OCI-LY1 (cell line): ENCODE results near the gene MAML2.

ENCODE experiments used
- EZH2 ChIP-seq: fragments of 200-600 bp; sonication (generic), shearing (Covaris generic); IDR thresholded peaks from 2 replicates; pipeline ENCODE4 v1.8.0; 2017; ENCODE audit warnings: borderline replicate concordance, mixed run types, mild to moderate bottlenecking, antibody characterized with exemption, low read length, moderate library complexity, mixed read lengths
- TF ChIP-seq, protein P1 (sequence below): fragments of 200-600 bp; sonication (generic), shearing (Covaris generic); IDR thresholded peaks from 2 replicates; pipeline ENCODE4 v1.5.1; 2017; ENCODE audit warnings: mild to moderate bottlenecking, antibody characterized with exemption, low read length, moderate library complexity, mixed read lengths

DNA sequence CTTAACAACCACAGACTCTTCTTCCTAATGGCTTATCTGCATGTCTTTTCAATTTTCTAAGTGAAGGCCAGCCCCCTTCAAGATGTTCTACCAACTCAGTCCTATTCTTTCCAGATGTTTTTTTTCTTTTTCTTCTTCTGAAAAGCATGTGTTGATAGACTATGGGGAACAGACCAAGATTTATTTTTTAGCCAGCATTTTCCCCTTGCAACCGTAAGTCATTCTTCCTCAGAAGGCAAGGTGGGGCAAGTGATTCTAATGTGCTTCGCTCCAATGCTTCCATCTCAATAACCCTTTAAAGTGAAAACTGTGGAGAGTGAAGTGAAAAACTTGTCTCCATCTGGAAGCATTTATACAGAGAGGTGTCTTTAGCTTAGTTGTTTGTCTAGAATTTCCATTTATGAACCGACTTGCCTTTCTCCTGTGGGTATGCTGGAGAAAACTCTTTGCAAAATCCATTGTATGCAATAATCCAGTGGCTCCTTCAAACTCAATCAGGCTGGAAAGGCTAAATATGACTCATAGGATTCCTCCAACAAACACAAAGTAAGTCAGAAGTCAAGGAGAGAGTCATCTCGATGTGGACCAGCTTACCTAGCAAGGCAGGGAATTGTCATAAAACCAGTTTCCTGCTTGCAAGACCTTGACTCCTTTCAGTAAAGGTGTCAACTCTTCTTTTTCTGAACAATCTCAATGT lies 83.7 kb downstream of the MAML2 start:
- TF ChIP-seq, protein P1, sequence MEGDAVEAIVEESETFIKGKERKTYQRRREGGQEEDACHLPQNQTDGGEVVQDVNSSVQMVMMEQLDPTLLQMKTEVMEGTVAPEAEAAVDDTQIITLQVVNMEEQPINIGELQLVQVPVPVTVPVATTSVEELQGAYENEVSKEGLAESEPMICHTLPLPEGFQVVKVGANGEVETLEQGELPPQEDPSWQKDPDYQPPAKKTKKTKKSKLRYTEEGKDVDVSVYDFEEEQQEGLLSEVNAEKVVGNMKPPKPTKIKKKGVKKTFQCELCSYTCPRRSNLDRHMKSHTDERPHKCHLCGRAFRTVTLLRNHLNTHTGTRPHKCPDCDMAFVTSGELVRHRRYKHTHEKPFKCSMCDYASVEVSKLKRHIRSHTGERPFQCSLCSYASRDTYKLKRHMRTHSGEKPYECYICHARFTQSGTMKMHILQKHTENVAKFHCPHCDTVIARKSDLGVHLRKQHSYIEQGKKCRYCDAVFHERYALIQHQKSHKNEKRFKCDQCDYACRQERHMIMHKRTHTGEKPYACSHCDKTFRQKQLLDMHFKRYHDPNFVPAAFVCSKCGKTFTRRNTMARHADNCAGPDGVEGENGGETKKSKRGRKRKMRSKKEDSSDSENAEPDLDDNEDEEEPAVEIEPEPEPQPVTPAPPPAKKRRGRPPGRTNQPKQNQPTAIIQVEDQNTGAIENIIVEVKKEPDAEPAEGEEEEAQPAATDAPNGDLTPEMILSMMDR, result no peak
- no peak for TF ChIP-seq EZH2
